Gastrocnemius medialis (tissue), 4 donors: ENCODE data around the gene NTM.

Source experiments
- CTCF ChIP-seq, 5 experiments: fragments of 450-650 bp in 3 of 5; fragments of 200-600 bp in 2 of 5; sonication (generic) in 2 of 5; IDR thresholded peaks in 4 of 5; conservative IDR thresholded peaks in 1 of 5; 1 replicate in 4 of 5; 2 replicates in 1 of 5; pipeline ENCODE4 v1.5.1; 2016 to 2019; ENCODE audit warnings: antibody characterized with exemption in 5 of 5, mild to moderate bottlenecking in 3 of 5, moderate library complexity in 3 of 5
- POLR2A ChIP-seq, 2 donors: fragments of 450-650 bp; IDR thresholded peaks; one replicate each; pipeline ENCODE4 v1.6.1; 2017; ENCODE audit warnings: antibody characterized with exemption in 2 of 2, mild to moderate bottlenecking in 2 of 2, moderate library complexity in 2 of 2

GRCh38 chr11:131909426-131910177, 539.2 kb downstream of the NTM start:
- no peak for TF ChIP-seq CTCF (IDR thresholded peaks at IDR 0.05 in 4 of 5, conservative IDR thresholded peaks at IDR 0.05 in 1 of 5)
- no peak for TF ChIP-seq POLR2A (IDR thresholded peaks at IDR 0.05)
